Endothelial cell of umbilical vein (primary cell): Measurements from ENCODE around the gene RIOK2. TPM values are rescaled to one million over a fixed set of nuclear protein-coding genes. Genes with fewer than 3 reads are reported as not detected.

Experiments used
- BruUV-seq: library from RNA; stranded (reverse); fragments of 400-500 nt; replicated peaks from 2 replicates; lab custom pipeline; 2021; lab: Mats Ljungman, UMichigan
- CTCF ChIA-PET: fragments of 300-600, 350-600 bp; sonication (Branson Sonifier 250); formaldehyde crosslinking; loops from one replicate; lab custom pipeline; 2021; ENCODE audit warnings: antibody characterized with exemption, inconsistent platforms; lab: Charles Lee
- POLR2A ChIA-PET: fragments of 300-600, 350-600 bp; sonication (Branson Sonifier 250); formaldehyde crosslinking; loops from one replicate; lab custom pipeline; 2021; ENCODE audit warnings: antibody characterized with exemption, inconsistent platforms; lab: Charles Lee
- DNase-seq: peaks from one replicate; pipeline ENCODE4 v3.0.0-alpha.2; 2011; ENCODE audit warnings: low read depth, low spot score
- FAIRE-seq: peaks from 2 replicates; lab custom pipeline; 2011; peaks lifted over from hg19 to GRCh38; lab: Jason Lieb, UNC
- H2AFZ ChIP-seq: 2 replicates; pipeline ENCODE4 v1.6.0; 2012; ENCODE audit warnings: low read depth, low read length, control low read depth, inconsistent platforms
- H3K27ac ChIP-seq: 2 replicates; pipeline ENCODE4 v1.5.1; 2011; ENCODE audit warnings: low read depth, mild to moderate bottlenecking, control low read depth, low read length, moderate library complexity; ENCODE audit not compliant: insufficient read depth
- H3K27me3 ChIP-seq, 2 experiments: 2 replicates each; pipeline versions ENCODE4 v1.6.0 to v1.6.1; 2011; ENCODE audit warnings: low read length in 2 of 2, mixed read lengths in 1 of 2; ENCODE audit not compliant: control insufficient read depth in 2 of 2, insufficient read depth in 2 of 2
- H3K36me3 ChIP-seq, 2 experiments: 2 replicates in 1 of 2; 3 replicates in 1 of 2; pipeline ENCODE4 v1.5.1; 2011; ENCODE audit warnings: low read length in 2 of 2, mild to moderate bottlenecking in 1 of 2, moderate library complexity in 1 of 2; ENCODE audit not compliant: control insufficient read depth in 2 of 2, insufficient read depth in 2 of 2; ENCODE audit errors: extremely low read depth in 1 of 2
- H3K4me1 ChIP-seq: 3 replicates; pipeline ENCODE4 v1.5.1; 2011; ENCODE audit warnings: mild to moderate bottlenecking, low read length; ENCODE audit not compliant: control insufficient read depth, insufficient read depth; ENCODE audit errors: extremely low read depth
- H3K4me2 ChIP-seq: 2 replicates; pipeline ENCODE4 v1.6.1; 2011; ENCODE audit warnings: low read length, control low read depth, mixed read lengths; ENCODE audit not compliant: insufficient read depth
- H3K4me3 ChIP-seq, 3 experiments: fragments of 200-600 bp in 1 of 3; sonication (generic), shearing (Covaris generic) in 1 of 3; replicated peaks in 1 of 3; 2 replicates each; pipeline ENCODE4 v1.5.1; 2011 to 2016; ENCODE audit warnings: control low read depth in 3 of 3, low read length in 3 of 3, mild to moderate bottlenecking in 2 of 3, inconsistent platforms in 1 of 3, low read depth in 1 of 3, moderate library complexity in 1 of 3; ENCODE audit not compliant: insufficient read depth in 1 of 3
- H3K79me2 ChIP-seq: 2 replicates; pipeline ENCODE4 v1.6.0; 2012; ENCODE audit warnings: low read length, inconsistent platforms; ENCODE audit not compliant: control insufficient read depth, insufficient read depth
- H3K9ac ChIP-seq: replicated peaks from 2 replicates; pipeline ENCODE3; 2011; ENCODE audit warnings: low read length, control low read depth; ENCODE audit not compliant: insufficient read depth; ENCODE audit errors: extremely low read depth
- H3K9me1 ChIP-seq: replicated peaks from 3 replicates; pipeline ENCODE4 v1.6.0; 2011; ENCODE audit warnings: mild to moderate bottlenecking, low read length; ENCODE audit not compliant: control insufficient read depth, insufficient read depth; ENCODE audit errors: extremely low read depth
- H3K9me3 ChIP-seq: replicated peaks from 2 replicates; pipeline ENCODE4 v1.5.1; 2012; ENCODE audit warnings: low read length, inconsistent platforms; ENCODE audit not compliant: control insufficient read depth, insufficient read depth
- H4K20me1 ChIP-seq: replicated peaks from 2 replicates; pipeline ENCODE3; 2011; ENCODE audit warnings: mild to moderate bottlenecking, low read length; ENCODE audit not compliant: control insufficient read depth, insufficient read depth; ENCODE audit errors: extremely low read depth
- EZH2 ChIP-seq: IDR thresholded peaks from 2 replicates; pipeline ENCODE4 v1.6.1; 2012; ENCODE audit warnings: borderline replicate concordance, low read depth, mild to moderate bottlenecking, moderate library complexity, low read length, inconsistent platforms; ENCODE audit not compliant: severe bottlenecking
- FOS ChIP-seq: IDR thresholded peaks from 2 replicates; pipeline ENCODE4 v1.6.1; 2011; ENCODE audit warnings: mild to moderate bottlenecking, low read length, moderate library complexity, borderline replicate concordance; ENCODE audit not compliant: insufficient read depth
- GATA2 ChIP-seq: IDR thresholded peaks from 2 replicates; pipeline ENCODE4 v1.7.0; 2011; ENCODE audit warnings: low read depth, mild to moderate bottlenecking, moderate library complexity, mixed read lengths, low read length; ENCODE audit not compliant: insufficient read length, insufficient read depth
- JUN ChIP-seq: IDR thresholded peaks from 2 replicates; pipeline ENCODE4 v1.6.1; 2011; ENCODE audit warnings: borderline replicate concordance, low read depth; ENCODE audit not compliant: insufficient read length, insufficient read depth
- MYC ChIP-seq: IDR thresholded peaks from one replicate; pipeline ENCODE4 v1.6.1; 2011; ENCODE audit warnings: mild to moderate bottlenecking, low read depth, low read length
- POLR2A ChIP-seq: IDR thresholded peaks from 2 replicates; pipeline ENCODE4 v1.6.1; 2012; ENCODE audit warnings: low read depth, mild to moderate bottlenecking, control low read depth, low read length
- POLR2AphosphoS5 ChIP-seq: IDR thresholded peaks from 2 replicates; pipeline ENCODE4 v1.6.1; 2012; ENCODE audit warnings: low read depth, mild to moderate bottlenecking, control low read depth, low read length, moderate library complexity; ENCODE audit not compliant: insufficient read depth
- dilution Hi-C: fragments of 300-500 bp; cut with MboI; formaldehyde crosslinking; loops from one replicate; pipeline ENCODE4 v1.15.0; 2019; ENCODE audit warnings: low sequenced_read_pairs; ENCODE audit not compliant: extremely low pct_ligation_motif_present
- intact Hi-C: fragments of 100-400 bp; cut with micrococcal nuclease; formaldehyde crosslinking; loops from one replicate; pipeline ENCODE4 v1.10.0; 2022
- polyA plus RNA-seq, 4 experiments: library from polyadenylated mRNA; depleted of rRNA in 3 of 4; stranded (reverse) in 3 of 4; unstranded in 1 of 4; fragments of >200 nt; gene quantifications; 2 replicates each; pipeline versions ENCODE4 v1.2.1 to v1.2.3, GENCODE V29; 2011 to 2012; ENCODE audit warnings: missing spikeins in 1 of 4
- total RNA-seq: library from RNA; stranded (reverse); gene quantifications from 2 replicates; pipeline ENCODE4 v1.2.3, GENCODE V29; 2021
- TF ChIP-seq, protein P1 (sequence below): IDR thresholded peaks from 2 replicates; pipeline ENCODE4 v1.6.1; 2011; ENCODE audit not compliant: insufficient read depth, insufficient read length
- TF ChIP-seq, protein P2 (sequence below), 2 donors: IDR thresholded peaks; 1 replicate in 1 of 2; 2 replicates in 1 of 2; pipeline ENCODE4 v1.5.1; 2011; ENCODE audit warnings: low read length in 2 of 2, mild to moderate bottlenecking in 2 of 2, moderate library complexity in 2 of 2, control low read depth in 1 of 2, inconsistent platforms in 1 of 2, low read depth in 1 of 2; ENCODE audit not compliant: insufficient read depth in 1 of 2; ENCODE audit errors: extremely low read depth in 1 of 2

RIOK2 gene
- total and polyA plus RNA-seq, 2 donors (not counting 3 experiments of a cell fraction or from before 2014, with no cell fraction given): 3.5 to 25.4 TPM

DNA sequence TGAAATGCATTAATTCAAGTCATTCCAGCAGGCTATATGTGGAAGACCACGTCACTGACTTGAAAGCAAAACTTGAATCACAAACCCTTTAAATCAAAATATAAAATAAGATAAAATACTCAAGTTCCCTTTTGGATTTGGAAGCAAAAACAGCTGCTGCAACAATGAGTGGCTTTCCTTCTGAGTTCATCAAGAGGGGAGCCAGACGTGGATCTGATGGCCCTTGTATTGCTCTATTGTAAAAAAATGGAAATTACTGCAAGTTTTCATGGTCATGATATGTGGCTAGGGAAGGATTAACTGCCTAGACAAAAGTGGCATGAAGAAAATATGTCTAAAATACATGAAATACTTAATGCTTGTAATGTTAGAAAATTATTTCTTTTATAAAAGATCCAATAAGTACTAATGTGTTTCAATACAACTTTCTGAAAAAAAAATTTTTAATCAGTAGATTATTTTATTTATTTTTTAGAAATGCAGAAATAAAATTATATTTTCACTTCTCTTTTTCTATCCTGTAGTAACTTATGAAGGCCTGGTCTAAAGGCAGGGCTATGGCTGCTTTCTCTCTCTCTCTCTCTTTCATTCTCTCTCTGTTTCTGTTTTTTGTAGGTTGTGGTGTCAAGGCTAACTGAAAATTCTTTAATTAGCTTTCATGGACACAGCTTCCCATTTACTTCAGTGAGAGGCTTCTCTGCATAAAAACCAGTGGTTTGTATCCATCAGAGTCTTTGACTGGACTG is 64.6 kb downstream of the RIOK2 start:
- Histone ChIP-seq H3K9me1 (no peaks in the 10 kb centered on the region), H3K79me2 (no peaks in the 10 kb centered on the region), H2AFZ (no peak overlapping the region), H3K4me2 (no peak overlapping the region), H3K4me1 (no peaks in the 10 kb centered on the region), H4K20me1 (no peaks in the 10 kb centered on the region), H3K27me3 (peaks cover 3 to 9% of the 10 kb centered on the region in 2 experiments), H3K27ac (no peak overlapping the region), H3K9me3 (no peaks in the 10 kb centered on the region), H3K36me3 (no peaks in the 10 kb centered on the region), H3K9ac (no peak overlapping the region), H3K4me3 (no peak overlapping the region)
- ChIA-PET POLR2A (no interaction called here), CTCF (no interaction called here)
- no peak for FAIRE-seq
- no peak for TF ChIP-seq FOS
- no peak for TF ChIP-seq MYC
- TF ChIP-seq POLR2AphosphoS5: no peak
- TF ChIP-seq, protein P1, sequence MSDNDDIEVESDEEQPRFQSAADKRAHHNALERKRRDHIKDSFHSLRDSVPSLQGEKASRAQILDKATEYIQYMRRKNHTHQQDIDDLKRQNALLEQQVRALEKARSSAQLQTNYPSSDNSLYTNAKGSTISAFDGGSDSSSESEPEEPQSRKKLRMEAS: no peak
- TF ChIP-seq JUN: no peak
- TF ChIP-seq POLR2A: no peak
- TF ChIP-seq GATA2: no peak
- no peak for TF ChIP-seq EZH2
- TF ChIP-seq, protein P2, sequence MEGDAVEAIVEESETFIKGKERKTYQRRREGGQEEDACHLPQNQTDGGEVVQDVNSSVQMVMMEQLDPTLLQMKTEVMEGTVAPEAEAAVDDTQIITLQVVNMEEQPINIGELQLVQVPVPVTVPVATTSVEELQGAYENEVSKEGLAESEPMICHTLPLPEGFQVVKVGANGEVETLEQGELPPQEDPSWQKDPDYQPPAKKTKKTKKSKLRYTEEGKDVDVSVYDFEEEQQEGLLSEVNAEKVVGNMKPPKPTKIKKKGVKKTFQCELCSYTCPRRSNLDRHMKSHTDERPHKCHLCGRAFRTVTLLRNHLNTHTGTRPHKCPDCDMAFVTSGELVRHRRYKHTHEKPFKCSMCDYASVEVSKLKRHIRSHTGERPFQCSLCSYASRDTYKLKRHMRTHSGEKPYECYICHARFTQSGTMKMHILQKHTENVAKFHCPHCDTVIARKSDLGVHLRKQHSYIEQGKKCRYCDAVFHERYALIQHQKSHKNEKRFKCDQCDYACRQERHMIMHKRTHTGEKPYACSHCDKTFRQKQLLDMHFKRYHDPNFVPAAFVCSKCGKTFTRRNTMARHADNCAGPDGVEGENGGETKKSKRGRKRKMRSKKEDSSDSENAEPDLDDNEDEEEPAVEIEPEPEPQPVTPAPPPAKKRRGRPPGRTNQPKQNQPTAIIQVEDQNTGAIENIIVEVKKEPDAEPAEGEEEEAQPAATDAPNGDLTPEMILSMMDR (IDR thresholded peaks at IDR 0.05; ENCODE audit: extremely low read depth in 1 of 2, insufficient read depth in 1 of 2, low read depth in 1 of 2, low read length in 2 of 2): no peak
- intact Hi-C loops (no loop called here), dilution Hi-C loops (no loop called here)
- no peak for DNase-seq
- BruUV-seq: no TSS peak
